HEK293 (cell line): ENCODE measurements around the gene NCAPD3.

ENCODE experiments used
- CTCF ChIP-seq: fragments of 450-650 bp; formaldehyde crosslinking; IDR thresholded peaks from 2 replicates; pipeline ENCODE4 v1.5.1; 2016; ENCODE audit warnings: missing biosample characterization, missing genetic modification characterization
- HOXD13 ChIP-seq: sonication (generic); formaldehyde crosslinking; IDR thresholded peaks from 2 replicates; pipeline ENCODE4 v1.8.0; 2022; ENCODE audit warnings: missing genetic modification reagents, borderline replicate concordance
- SP2 ChIP-seq: fragments of 450-650 bp; formaldehyde crosslinking; IDR thresholded peaks from 2 replicates; pipeline ENCODE4 v1.5.1; 2016; ENCODE audit warnings: missing biosample characterization, missing genetic modification characterization
- ZNF449 ChIP-seq: fragments of 450-650 bp; formaldehyde crosslinking; IDR thresholded peaks from 2 replicates; pipeline ENCODE4 v1.5.1; 2017; ENCODE audit warnings: missing biosample characterization, mild to moderate bottlenecking, missing genetic modification characterization, moderate library complexity
- ZNF530 ChIP-seq: fragments of 450-650 bp; formaldehyde crosslinking; IDR thresholded peaks from 2 replicates; pipeline ENCODE4 v1.5.1; 2016; ENCODE audit warnings: low read depth, missing biosample characterization, missing genetic modification characterization
- ZNF558 ChIP-seq: fragments of 450-650 bp; formaldehyde crosslinking; IDR thresholded peaks from 2 replicates; pipeline ENCODE4 v1.5.1; 2016; ENCODE audit warnings: missing biosample characterization, missing genetic modification characterization
- ZNF629 ChIP-seq: fragments of 450-650 bp; formaldehyde crosslinking; IDR thresholded peaks from 2 replicates; pipeline ENCODE4 v1.5.1; 2017; ENCODE audit warnings: missing biosample characterization, missing genetic modification characterization
- ZNF830 ChIP-seq: fragments of 450-650 bp; IDR thresholded peaks from 2 replicates; pipeline ENCODE4 v1.5.0; 2018; ENCODE audit warnings: missing biosample characterization, missing genetic modification characterization, low read depth, mild to moderate bottlenecking, moderate library complexity

GRCh38 chr11:134238956-134239355 lies 15.2 kb upstream of the NCAPD3 start:
- TF ChIP-seq CTCF (tag by site-specific recombination), result no peak
- TF ChIP-seq ZNF449 (tag by site-specific recombination), result no peak
- TF ChIP-seq ZNF629 (tag by site-specific recombination), result no peak
- TF ChIP-seq HOXD13 (CRISPR knock-in tag), result no peak
- no peak for TF ChIP-seq SP2
- no peak for TF ChIP-seq ZNF558 (tag by site-specific recombination)
- TF ChIP-seq ZNF830 (tag by site-specific recombination), result no peak
- no peak for TF ChIP-seq ZNF530 (tag by site-specific recombination)
